ENCODE data around the gene SUN2. TPM values are rescaled to one million over a fixed set of nuclear protein-coding genes. Genes with fewer than 3 reads are reported as not detected.

Gene SUN2
- total RNA-seq, 1 experiment from 2014 or later: 23.3 TPM

DNA sequence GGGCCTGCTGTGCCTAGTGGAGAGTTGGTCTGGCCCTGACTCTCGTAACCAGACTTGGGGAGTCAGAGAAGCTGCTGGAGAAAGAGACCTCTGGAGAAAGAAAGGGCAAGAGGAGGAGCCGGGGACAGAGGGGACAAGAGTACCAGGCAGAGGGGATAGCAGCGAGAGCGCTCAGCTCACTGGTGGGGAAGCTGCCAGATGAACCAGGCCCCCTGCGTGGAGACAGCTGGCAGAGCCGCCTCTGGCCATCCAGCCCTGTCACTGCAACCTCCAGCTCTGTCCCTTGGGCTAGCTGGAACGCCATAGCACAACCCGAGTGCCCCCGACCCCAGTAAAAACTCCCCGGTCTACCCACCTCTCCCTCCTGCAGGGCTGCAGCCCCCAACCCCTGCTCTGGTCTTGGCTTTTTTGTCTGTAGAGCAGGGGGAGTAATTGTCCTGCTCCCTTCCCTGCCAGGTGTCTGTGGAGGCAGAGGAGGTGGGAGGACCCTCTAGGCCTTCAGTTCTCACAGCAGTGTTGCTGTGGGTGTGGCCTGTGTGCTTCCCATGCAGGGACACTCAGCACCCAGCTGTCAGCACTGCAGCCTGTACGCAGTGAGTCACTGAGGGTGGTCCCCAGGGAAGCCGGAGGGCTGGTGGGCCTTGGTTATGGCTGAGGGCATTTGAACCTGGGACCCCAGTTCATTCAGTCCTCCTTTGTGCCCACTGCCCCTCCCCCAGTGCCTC lies 4.8 kb upstream of the SUN2 start:
- Histone ChIP-seq H3K9me3 (ENCODE audit: low read length) (no peaks in the 10 kb centered on the region), H2AFZ (ENCODE audit: low read length) (no peak overlapping the region), H3K79me2 (ENCODE audit: low read length) (no peaks in the 10 kb centered on the region), H3K4me1 (ENCODE audit: low read length) (peaks cover 15% of the 10 kb centered on the region), H3K9ac (ENCODE audit: low read length) (no peak overlapping the region), H3K27me3 (ENCODE audit: low read length) (no peaks in the 10 kb centered on the region), H3K4me2 (ENCODE audit: low read depth, low read length, poor library complexity, severe bottlenecking) (no peak overlapping the region), H3K27ac (ENCODE audit: low read length) (no peak overlapping the region), H3K4me3 (ENCODE audit: low read length) (no peak overlapping the region), H3K36me3 (ENCODE audit: insufficient read depth, low read length) (no peaks in the 10 kb centered on the region), H4K20me1 (ENCODE audit: insufficient read depth, low read depth, low read length) (no peaks in the 10 kb centered on the region), H3K9me2 (replicated peaks; ENCODE audit: insufficient read depth, low read length) (no peaks in the 10 kb centered on the region)
- DNase-seq: no peak

DNA sequence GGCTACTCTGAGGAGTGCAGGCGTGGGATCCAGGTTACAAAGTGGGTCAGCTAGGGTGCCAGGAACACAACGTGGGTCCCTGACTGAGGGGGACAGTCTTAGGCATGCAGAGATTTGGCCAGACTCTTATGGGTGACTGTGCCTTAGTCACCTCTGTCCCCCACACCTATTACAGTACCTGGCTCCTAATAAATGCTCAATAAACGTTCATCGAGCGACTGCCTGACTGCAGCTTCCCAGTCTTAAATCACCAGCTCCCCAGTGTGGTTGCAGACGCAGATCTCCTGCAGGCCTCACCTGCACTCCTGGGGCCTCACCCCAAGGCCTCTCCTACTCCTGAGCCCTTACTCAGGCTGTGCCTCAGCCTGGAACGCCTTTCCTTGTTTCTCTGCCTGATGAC lies 3.2 kb upstream of the SUN2 start:
- H2AFZ ChIP-seq (ENCODE audit: low read length): no peak overlapping the region
- no peak overlapping the region for H3K27ac ChIP-seq (ENCODE audit: low read length)
- no peak overlapping the region for H3K4me3 ChIP-seq (ENCODE audit: low read length)
- H3K4me2 ChIP-seq (ENCODE audit: low read depth, low read length, poor library complexity, severe bottlenecking): no peak overlapping the region
- H3K9me2 ChIP-seq (replicated peaks; ENCODE audit: insufficient read depth, low read length): no peaks in the 10 kb centered on the region
- H3K79me2 ChIP-seq (ENCODE audit: low read length): peaks cover 9% of the 10 kb centered on the region
- H3K9ac ChIP-seq (ENCODE audit: low read length): no peak overlapping the region
- DNase-seq: no peak
- no peaks in the 10 kb centered on the region for H3K36me3 ChIP-seq (ENCODE audit: insufficient read depth, low read length)
- no peaks in the 10 kb centered on the region for H4K20me1 ChIP-seq (ENCODE audit: insufficient read depth, low read depth, low read length)
- H3K27me3 ChIP-seq (ENCODE audit: low read length): no peaks in the 10 kb centered on the region
- peaks cover 22% of the 10 kb centered on the region for H3K4me1 ChIP-seq (ENCODE audit: low read length)
- H3K9me3 ChIP-seq (ENCODE audit: low read length): no peaks in the 10 kb centered on the region

DNA sequence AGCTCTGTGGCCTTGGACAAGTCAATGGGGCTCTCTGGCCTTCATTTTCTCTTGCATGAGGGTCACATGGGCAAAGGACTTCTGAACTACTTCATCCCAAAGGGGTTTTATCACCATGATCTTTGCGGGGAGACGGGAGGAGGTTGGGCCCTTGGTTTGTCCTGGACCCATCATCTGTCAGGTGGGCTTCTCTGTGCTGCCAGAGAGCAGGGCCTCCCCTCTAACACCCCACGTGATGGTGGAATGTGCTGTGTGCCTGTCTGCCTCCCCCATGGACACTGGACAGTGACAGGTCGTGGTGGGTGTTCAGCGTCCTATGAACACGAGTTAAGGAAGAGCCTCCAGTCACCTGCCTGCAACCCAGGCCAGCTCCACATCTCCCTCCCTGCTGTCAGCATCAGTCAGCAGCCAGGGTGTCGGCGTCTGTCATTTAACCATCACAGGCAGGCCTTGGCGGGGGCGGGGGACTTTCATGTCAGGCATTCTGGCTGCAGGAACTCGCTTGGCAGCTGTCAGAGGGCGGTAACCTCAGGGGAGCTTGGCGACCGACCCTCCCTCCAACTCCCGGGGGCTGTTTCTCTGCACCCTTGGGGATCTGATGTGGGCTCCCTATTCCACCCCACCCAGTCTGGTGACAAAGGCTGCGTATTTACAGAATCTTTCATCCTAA lies 2.6 kb upstream of the SUN2 start:
- Histone ChIP-seq H3K79me2 (ENCODE audit: low read length) (peaks cover 15% of the 10 kb centered on the region), H4K20me1 (ENCODE audit: insufficient read depth, low read depth, low read length) (no peaks in the 10 kb centered on the region), H3K4me2 (ENCODE audit: low read depth, low read length, poor library complexity, severe bottlenecking) (no peak overlapping the region), H2AFZ (ENCODE audit: low read length) (no peak overlapping the region), H3K9ac (ENCODE audit: low read length) (no peak overlapping the region), H3K9me2 (replicated peaks; ENCODE audit: insufficient read depth, low read length) (no peaks in the 10 kb centered on the region), H3K4me3 (ENCODE audit: low read length) (no peak overlapping the region), H3K36me3 (ENCODE audit: insufficient read depth, low read length) (no peaks in the 10 kb centered on the region), H3K4me1 (ENCODE audit: low read length) (peaks cover 26% of the 10 kb centered on the region), H3K27ac (ENCODE audit: low read length) (no peak overlapping the region), H3K9me3 (ENCODE audit: low read length) (no peaks in the 10 kb centered on the region), H3K27me3 (ENCODE audit: low read length) (no peaks in the 10 kb centered on the region)
- DNase-seq: no peak

DNA sequence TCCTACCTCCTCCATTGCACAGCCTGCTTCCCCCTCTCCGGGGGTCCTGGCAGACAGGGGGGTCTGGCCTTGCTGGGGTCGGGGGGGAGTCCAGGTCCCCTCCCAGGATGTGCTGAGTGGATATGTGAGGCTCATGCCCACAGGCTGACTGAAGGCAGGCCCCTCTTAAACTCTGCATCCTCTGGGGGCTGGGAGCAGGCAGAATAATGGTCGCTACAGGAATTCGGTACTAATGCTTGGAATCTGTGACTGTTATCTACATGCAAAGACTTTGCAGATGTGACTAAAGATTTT lies 1.6 kb upstream of the SUN2 start:
- Histone ChIP-seq H3K27ac (ENCODE audit: low read length) (no peak overlapping the region), H3K9me3 (ENCODE audit: low read length) (no peaks in the 10 kb centered on the region), H3K9ac (ENCODE audit: low read length) (no peak overlapping the region), H3K36me3 (ENCODE audit: insufficient read depth, low read length) (no peaks in the 10 kb centered on the region), H3K9me2 (replicated peaks; ENCODE audit: insufficient read depth, low read length) (no peaks in the 10 kb centered on the region), H3K27me3 (ENCODE audit: low read length) (no peaks in the 10 kb centered on the region), H3K4me2 (ENCODE audit: low read depth, low read length, poor library complexity, severe bottlenecking) (no peak overlapping the region), H3K4me3 (ENCODE audit: low read length) (no peak overlapping the region), H2AFZ (ENCODE audit: low read length) (no peak overlapping the region), H4K20me1 (ENCODE audit: insufficient read depth, low read depth, low read length) (no peaks in the 10 kb centered on the region), H3K79me2 (ENCODE audit: low read length) (peaks cover 16% of the 10 kb centered on the region), H3K4me1 (ENCODE audit: low read length) (peaks cover 28% of the 10 kb centered on the region)
- DNase-seq: no peak

DNA sequence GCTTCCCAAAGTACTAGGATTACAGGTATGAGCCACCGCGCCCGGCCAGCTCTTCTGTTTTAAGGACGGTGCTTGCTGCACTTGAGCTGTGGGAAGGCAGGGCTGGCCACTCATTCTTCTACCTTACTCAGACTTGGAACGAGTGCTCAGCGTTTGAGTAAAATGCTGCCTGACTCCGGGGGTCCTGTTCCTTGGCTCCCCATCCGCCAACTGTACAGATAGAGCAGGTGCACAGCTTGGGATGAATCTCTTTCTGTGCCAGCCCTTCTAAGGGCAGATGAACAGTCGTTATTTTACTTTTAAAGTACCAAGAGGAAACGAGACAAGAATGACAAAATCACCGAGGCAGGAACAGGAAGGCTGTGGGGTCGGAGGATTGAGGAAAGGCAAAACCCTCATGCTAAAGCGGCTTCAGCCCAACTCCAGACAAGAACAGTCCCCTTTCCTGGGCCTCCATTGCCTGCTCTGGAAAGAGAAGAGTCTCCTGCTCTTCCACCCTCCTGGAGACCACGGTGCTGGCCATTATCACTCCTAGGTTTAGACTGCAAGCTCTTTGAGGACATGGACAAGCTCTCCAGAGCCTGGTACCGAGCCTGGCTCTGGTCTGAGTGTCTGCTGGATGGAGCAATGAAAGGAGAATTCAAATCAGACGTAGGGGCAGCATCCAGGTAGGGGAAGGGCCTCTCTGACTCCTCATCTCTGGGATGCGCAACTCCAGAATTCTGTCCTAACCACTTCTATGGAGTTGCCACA lies 1.1 kb upstream of the SUN2 start:
- Histone ChIP-seq H3K27ac (ENCODE audit: low read length) (no peak overlapping the region), H3K9me2 (replicated peaks; ENCODE audit: insufficient read depth, low read length) (no peaks in the 10 kb centered on the region), H3K36me3 (ENCODE audit: insufficient read depth, low read length) (no peaks in the 10 kb centered on the region), H3K27me3 (ENCODE audit: low read length) (no peaks in the 10 kb centered on the region), H3K4me1 (ENCODE audit: low read length) (peaks cover 33% of the 10 kb centered on the region), H3K9ac (ENCODE audit: low read length) (peak overlapping the region; percentile 80), H2AFZ (ENCODE audit: low read length) (no peak overlapping the region), H3K4me3 (ENCODE audit: low read length) (peak overlapping the region; percentile 88), H4K20me1 (ENCODE audit: insufficient read depth, low read depth, low read length) (no peaks in the 10 kb centered on the region), H3K9me3 (ENCODE audit: low read length) (no peaks in the 10 kb centered on the region), H3K4me2 (ENCODE audit: low read depth, low read length, poor library complexity, severe bottlenecking) (peak overlapping the region; percentile 96), H3K79me2 (ENCODE audit: low read length) (peaks cover 16% of the 10 kb centered on the region)
- DNase-seq: no peak

DNA sequence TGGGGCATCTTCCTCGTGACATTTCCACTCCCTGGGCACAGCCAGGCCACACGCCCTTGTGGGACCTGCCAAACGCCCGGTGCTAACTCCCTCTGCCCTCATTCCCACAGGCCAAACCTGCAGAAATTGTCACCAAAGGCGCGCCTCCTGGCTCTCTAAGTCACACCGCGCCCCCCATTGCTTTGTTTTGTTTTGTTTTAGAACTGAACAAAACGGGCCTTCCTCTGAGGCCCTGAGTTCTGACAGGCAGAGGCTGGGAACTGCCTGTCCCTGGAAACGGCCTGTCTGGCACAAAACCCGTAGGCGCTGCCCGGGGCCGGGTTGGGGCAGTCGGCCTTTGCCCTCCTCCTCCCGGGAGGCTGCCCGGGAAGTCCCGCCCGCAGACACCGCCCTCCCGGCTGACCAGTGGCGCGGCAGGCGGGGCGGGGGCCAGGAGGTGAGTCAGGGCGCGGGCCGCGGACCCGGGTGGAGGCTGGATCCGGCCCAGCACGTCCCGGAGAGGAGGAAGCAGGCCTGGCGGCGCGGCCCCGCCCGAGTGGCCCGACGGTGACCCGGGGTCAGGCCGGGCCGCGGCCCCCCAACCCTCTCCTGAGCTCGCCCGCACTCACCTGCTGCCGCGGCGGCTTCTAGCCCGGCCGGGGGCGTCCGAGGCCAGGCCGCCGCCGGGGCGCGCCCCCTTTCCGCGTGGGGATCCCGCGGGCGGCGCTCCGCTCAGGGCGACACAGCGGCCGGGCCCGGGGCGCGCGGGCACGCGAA lies 465 bp downstream of the SUN2 start:
- H3K36me3 ChIP-seq (ENCODE audit: insufficient read depth, low read length): no peaks in the 10 kb centered on the region
- peak overlapping the region; percentile 80 for H3K9ac ChIP-seq (ENCODE audit: low read length)
- H3K9me3 ChIP-seq (ENCODE audit: low read length): no peaks in the 10 kb centered on the region
- H3K4me3 ChIP-seq (ENCODE audit: low read length): peak overlapping the region; percentile 88
- H3K4me2 ChIP-seq (ENCODE audit: low read depth, low read length, poor library complexity, severe bottlenecking): peak overlapping the region; percentile 79
- peak; percentile 61 for DNase-seq
- H3K4me1 ChIP-seq (ENCODE audit: low read length): peaks cover 36% of the 10 kb centered on the region
- H4K20me1 ChIP-seq (ENCODE audit: insufficient read depth, low read depth, low read length): no peaks in the 10 kb centered on the region
- H2AFZ ChIP-seq (ENCODE audit: low read length): peak overlapping the region; percentile 23; the same call in 1 of the 2 replicates
- no peaks in the 10 kb centered on the region for H3K27me3 ChIP-seq (ENCODE audit: low read length)
- H3K9me2 ChIP-seq (replicated peaks; ENCODE audit: insufficient read depth, low read length): no peaks in the 10 kb centered on the region
- H3K79me2 ChIP-seq (ENCODE audit: low read length): peaks cover 16% of the 10 kb centered on the region
- peak overlapping the region; percentile 67 for H3K27ac ChIP-seq (ENCODE audit: low read length)

DNA sequence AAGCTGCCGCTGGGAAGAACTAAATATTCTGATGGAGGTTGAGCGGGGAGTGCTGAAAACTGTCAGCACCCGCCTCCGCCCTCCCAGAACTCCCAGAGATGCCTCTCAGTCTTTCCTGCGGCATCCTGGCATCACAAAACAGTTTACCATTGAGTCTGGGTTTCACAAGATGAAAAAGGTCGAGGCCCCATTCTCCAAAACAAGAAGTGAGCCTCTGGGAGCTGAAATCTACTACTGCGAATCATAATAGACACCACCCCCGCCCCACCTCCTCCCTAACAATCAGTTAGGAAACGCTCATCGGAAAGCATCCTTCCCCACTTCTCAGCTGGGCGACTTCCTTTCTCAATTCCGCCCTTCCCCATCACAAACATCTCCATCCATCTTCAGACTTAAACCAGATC lies 1.0 kb downstream of the SUN2 start:
- H3K9ac ChIP-seq (ENCODE audit: low read length): peak overlapping the region; percentile 80
- H3K4me1 ChIP-seq (ENCODE audit: low read length): peaks cover 36% of the 10 kb centered on the region
- peaks cover 16% of the 10 kb centered on the region for H3K79me2 ChIP-seq (ENCODE audit: low read length)
- no peaks in the 10 kb centered on the region for H4K20me1 ChIP-seq (ENCODE audit: insufficient read depth, low read depth, low read length)
- H2AFZ ChIP-seq (ENCODE audit: low read length): peak overlapping the region; percentile 23; the same call in 1 of the 2 replicates
- H3K27ac ChIP-seq (ENCODE audit: low read length): peak overlapping the region; percentile 67
- no peaks in the 10 kb centered on the region for H3K9me3 ChIP-seq (ENCODE audit: low read length)
- no peaks in the 10 kb centered on the region for H3K27me3 ChIP-seq (ENCODE audit: low read length)
- DNase-seq: peak; percentile 65
- H3K9me2 ChIP-seq (replicated peaks; ENCODE audit: insufficient read depth, low read length): no peaks in the 10 kb centered on the region
- peak overlapping the region; percentile 79 for H3K4me2 ChIP-seq (ENCODE audit: low read depth, low read length, poor library complexity, severe bottlenecking)
- H3K4me3 ChIP-seq (ENCODE audit: low read length): peak overlapping the region; percentile 88
- H3K36me3 ChIP-seq (ENCODE audit: insufficient read depth, low read length): no peaks in the 10 kb centered on the region
